Natural killer cell (primary cell): ENCODE results near the gene SH3PXD2A. TPM values are rescaled to one million over a fixed set of nuclear protein-coding genes. Genes with fewer than 3 reads are reported as not detected.

Experiments
- ATAC-seq, 3 donors: fragments of 150-1000 bp in 2 of 3; fragments of 200-7000 bp in 1 of 3; cut with Tn5 transposase; 1 replicate in 1 of 3; 2 replicates in 2 of 3; pipeline ENCODE4 v1.10.0; 2021; ENCODE audit warnings: mild to moderate bottlenecking in 2 of 3, moderate library complexity in 2 of 3
- DNase-seq, 2 donors: peaks; one replicate each; pipeline versions ENCODE4 v3.0.0 to v3.0.0-alpha.2; 2013 to 2021; ENCODE audit warnings: mixed read lengths in 1 of 2
- H3K27ac ChIP-seq: one replicate; pipeline ENCODE4 v1.5.1; 2013; ENCODE audit warnings: mild to moderate bottlenecking, low read length
- H3K27me3 ChIP-seq: one replicate; pipeline ENCODE4 v1.6.1; 2013; ENCODE audit warnings: low read length; ENCODE audit not compliant: control insufficient read depth, insufficient read depth
- H3K36me3 ChIP-seq: one replicate; pipeline ENCODE4 v1.6.1; 2013; ENCODE audit warnings: low read length; ENCODE audit not compliant: control insufficient read depth, insufficient read depth
- H3K4me1 ChIP-seq: one replicate; pipeline ENCODE4 v1.6.1; 2013; ENCODE audit warnings: low read length; ENCODE audit not compliant: control insufficient read depth, insufficient read depth
- H3K4me3 ChIP-seq: one replicate; pipeline ENCODE4 v1.5.1; 2013; ENCODE audit warnings: low read length
- H3K9me3 ChIP-seq: one replicate; pipeline ENCODE4 v1.6.1; 2013; ENCODE audit warnings: low read length; ENCODE audit not compliant: control insufficient read depth, insufficient read depth
- H3K27ac Mint-ChIP-seq, 2 donors: one replicate each; pipeline ENCODE4 v1.8.0; 2022; ENCODE audit warnings: mild to moderate bottlenecking in 2 of 2, mixed read lengths in 2 of 2, moderate library complexity in 1 of 2
- H3K27me3 Mint-ChIP-seq, 2 donors: one replicate each; pipeline ENCODE4 v1.8.0; 2022; ENCODE audit warnings: low read depth in 2 of 2, mixed read lengths in 2 of 2
- H3K36me3 Mint-ChIP-seq: one replicate; pipeline ENCODE4 v1.8.0; 2022; ENCODE audit warnings: mixed read lengths
- H3K4me1 Mint-ChIP-seq, 2 donors: one replicate each; pipeline ENCODE4 v1.8.0; 2022; ENCODE audit warnings: mixed read lengths in 2 of 2
- H3K4me3 Mint-ChIP-seq: one replicate; pipeline ENCODE4 v1.8.0; 2022; ENCODE audit warnings: mild to moderate bottlenecking, moderate library complexity, mixed read lengths
- H3K9me3 Mint-ChIP-seq, 2 donors: one replicate each; pipeline ENCODE4 v1.8.0; 2022; ENCODE audit warnings: mixed read lengths in 2 of 2
- CTCF ChIP-seq: fragments of 200-600 bp; IDR thresholded peaks from one replicate; pipeline ENCODE4 v1.8.0; 2022; ENCODE audit warnings: antibody characterized with exemption
- WGBS: methylation state at CpG from one replicate; pipeline ENCODE4 v1.1.7; 2013; ENCODE audit warnings: missing lambda C conversion rate; ENCODE audit not compliant: insufficient coverage; 5-methylcytosine and 5-hydroxymethylcytosine counted together
- intact Hi-C: fragments of 100-400 bp; cut with micrococcal nuclease; formaldehyde crosslinking; loops from one replicate; pipeline ENCODE4 v1.14.2; 2022
- total RNA-seq, 4 donors: library from RNA; stranded (reverse); fragments of 120-200 nt in 1 of 4; gene quantifications; one replicate each; pipeline versions ENCODE4 v1.2.3 to v1.2.4, GENCODE V29; 2013 to 2022

The SH3PXD2A gene
- total RNA-seq, 3 donors from 2014 or later (not counting 1 experiment from before 2014, with no cell fraction given) = 3.3 to 7.0 (median 4.9) TPM

GRCh38 chr10:103750836-103751235 is 104.5 kb downstream of the SH3PXD2A start:
- H3K36me3 Mint-ChIP-seq = no peaks in the 10 kb centered on the region
- Histone ChIP-seq H3K36me3 (no peaks in the 10 kb centered on the region), H3K27ac (no peak overlapping the region), H3K4me3 (no peak overlapping the region), H3K9me3 (peaks cover 2% of the 10 kb centered on the region), H3K27me3 (no peaks in the 10 kb centered on the region), H3K4me1 (no peaks in the 10 kb centered on the region)
- no peak for TF ChIP-seq CTCF
- H3K27ac Mint-ChIP-seq = no peak overlapping the region
- H3K27me3 Mint-ChIP-seq = peaks cover 0 to 1% of the 10 kb centered on the region in 2 donors
- no peak for ATAC-seq
- H3K4me3 Mint-ChIP-seq = no peak overlapping the region
- DNase-seq = no peak
- intact Hi-C loops = no loop called here
- 97% methylated on average over 3 of the region's 5 CpGs for WGBS
- no peaks in the 10 kb centered on the region for H3K9me3 Mint-ChIP-seq
- peaks cover 0 to 5% of the 10 kb centered on the region in 2 donors for H3K4me1 Mint-ChIP-seq

- DNase-seq (no peak), ATAC-seq (no peak)
- H3K9me3 Mint-ChIP-seq = no peaks in the 10 kb centered on the region
- Histone ChIP-seq H3K27ac (no peak overlapping the region), H3K27me3 (no peaks in the 10 kb centered on the region), H3K9me3 (peaks cover 2% of the 10 kb centered on the region), H3K4me1 (no peaks in the 10 kb centered on the region), H3K36me3 (no peaks in the 10 kb centered on the region), H3K4me3 (no peak overlapping the region)
- no peaks in the 10 kb centered on the region for H3K36me3 Mint-ChIP-seq
- no peak overlapping the region for H3K4me3 Mint-ChIP-seq
- no peak for TF ChIP-seq CTCF
- intact Hi-C loops = no loop called here
- peaks cover 0 to 5% of the 10 kb centered on the region in 2 donors for H3K4me1 Mint-ChIP-seq
- H3K27me3 Mint-ChIP-seq = peaks cover 0 to 4% of the 10 kb centered on the region in 2 donors
- 92% methylated on average over 7 of the region's 7 CpGs for WGBS
- H3K27ac Mint-ChIP-seq = no peak overlapping the region
Observed at GRCh38 chr10:103749779-103750178, 105.6 kb downstream of the SH3PXD2A start.

- Mint-ChIP-seq H3K4me1 (peaks cover 0 to 5% of the 10 kb centered on the region in 2 donors), H3K36me3 (no peaks in the 10 kb centered on the region), H3K9me3 (no peaks in the 10 kb centered on the region), H3K27ac (no peak overlapping the region), H3K27me3 (peaks cover 0 to 4% of the 10 kb centered on the region in 2 donors), H3K4me3 (no peak overlapping the region)
- DNase-seq = peak in 1 of 2 donors; percentile 18
- ATAC-seq = no peak
- H3K27me3 ChIP-seq = no peaks in the 10 kb centered on the region
- peaks cover 2% of the 10 kb centered on the region for H3K9me3 ChIP-seq
- 86% methylated on average over 5 of the region's 6 CpGs for WGBS
- no peak overlapping the region for H3K4me3 ChIP-seq
- intact Hi-C loops = no loop called here
- TF ChIP-seq CTCF = no peak
- no peaks in the 10 kb centered on the region for H3K4me1 ChIP-seq
- H3K36me3 ChIP-seq = no peaks in the 10 kb centered on the region
- no peak overlapping the region for H3K27ac ChIP-seq
Observed at GRCh38 chr10:103748020-103748419, 107.4 kb downstream of the SH3PXD2A start.

GRCh38 chr10:103747193-103747865 is 108.0 kb downstream of the SH3PXD2A start:
- Mint-ChIP-seq H3K4me3 (no peak overlapping the region), H3K4me1 (peaks cover 0 to 5% of the 10 kb centered on the region in 2 donors)

More at GRCh38 chr10:103747193-103747865, 108.0 kb downstream of the SH3PXD2A start:
- Histone ChIP-seq H3K27me3 (no peaks in the 10 kb centered on the region), H3K36me3 (no peaks in the 10 kb centered on the region), H3K9me3 (peaks cover under 1% of the 10 kb centered on the region), H3K4me3 (no peak overlapping the region), H3K4me1 (no peaks in the 10 kb centered on the region), H3K27ac (no peak overlapping the region)
- no peak for TF ChIP-seq CTCF
- intact Hi-C loops = no loop called here
- WGBS = 81% methylated on average over 14 of the region's 14 CpGs
- Mint-ChIP-seq H3K9me3 (no peaks in the 10 kb centered on the region), H3K27me3 (peaks cover 0 to 4% of the 10 kb centered on the region in 2 donors), H3K36me3 (no peaks in the 10 kb centered on the region), H3K27ac (no peak overlapping the region)
- ATAC-seq (no peak), DNase-seq (no peak)
